Smooth muscle cell of the brain vasculature (primary cell): Measurements from ENCODE around the gene KMO.

Source experiments
- DNase-seq: peaks from one replicate; pipeline ENCODE4 v3.0.0-alpha.2; 2012; ENCODE audit warnings: low read depth, low spot score

KMO gene

DNA sequence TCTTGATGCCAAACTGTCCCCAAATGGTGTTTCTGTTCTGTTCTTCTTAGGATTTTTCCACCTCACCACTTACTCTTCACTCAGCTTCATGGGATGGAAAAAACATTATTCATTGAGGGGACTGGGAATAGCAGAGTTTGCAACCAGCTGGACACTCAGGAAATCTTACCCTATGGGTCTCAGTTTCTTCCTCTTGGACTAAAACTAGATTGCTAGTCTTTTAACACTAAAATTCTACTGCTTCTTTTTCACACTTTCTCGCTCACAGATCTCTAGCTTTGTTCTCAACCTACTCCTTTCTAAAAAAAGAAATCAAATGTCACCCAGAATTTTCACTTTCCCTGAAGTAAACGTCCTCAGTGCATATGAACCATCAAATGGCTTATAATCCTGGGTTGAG lies 4.8 kb downstream of the KMO start:
- no peak for DNase-seq

- no peak for DNase-seq
Measured at GRCh38 chr1:241542199-241542907, 10.2 kb downstream of the KMO start.

GRCh38 chr1:241548008-241548407 lies 15.8 kb downstream of the KMO start:
- DNase-seq, result no peak

GRCh38 chr1:241550318-241550717 lies 18.1 kb downstream of the KMO start:
- no peak for DNase-seq

DNA sequence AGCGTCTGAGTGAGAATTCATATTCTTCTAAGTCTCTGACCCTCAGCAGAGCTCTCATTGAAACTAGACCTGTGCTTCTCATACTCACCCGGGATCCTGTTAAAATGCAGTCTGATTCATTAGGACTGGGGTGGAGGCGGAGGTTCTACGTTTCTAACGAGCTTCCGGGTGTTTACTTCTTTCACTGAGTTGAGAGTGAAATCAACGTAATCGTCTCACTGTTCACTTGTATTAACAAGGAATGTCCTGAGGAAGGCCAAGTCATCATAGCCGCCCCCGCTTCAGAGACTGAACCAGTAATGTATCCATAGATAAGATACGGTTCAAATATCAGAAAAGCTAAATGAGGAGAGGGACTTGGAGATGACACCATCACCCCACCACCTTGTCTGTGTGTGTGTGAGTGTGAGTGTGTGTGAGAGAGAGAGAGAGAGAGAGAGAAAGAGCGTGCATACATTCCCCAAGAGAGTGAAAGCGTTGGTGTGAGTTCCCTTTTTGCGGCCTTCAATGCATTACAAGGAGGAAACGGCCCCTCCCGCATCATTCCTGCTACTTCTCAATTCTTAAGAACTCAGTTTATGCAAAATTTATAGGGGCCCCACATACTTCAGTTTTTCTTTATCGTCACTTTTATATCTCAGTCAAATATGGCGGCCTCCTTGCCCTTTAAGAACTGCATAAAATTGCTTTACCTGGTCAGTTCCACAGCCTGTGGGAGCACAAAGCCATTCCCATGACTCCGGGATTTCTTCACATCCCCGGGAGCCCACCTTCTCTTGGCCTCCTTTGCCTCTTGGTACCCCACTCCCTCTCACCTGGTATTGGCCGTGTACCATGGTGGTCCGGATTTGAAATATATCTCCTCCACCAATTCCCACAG lies 19.8 kb downstream of the KMO start:
- no peak for DNase-seq

- DNase-seq, result no peak
Measured at GRCh38 chr1:241553886-241554592, 21.9 kb downstream of the KMO start.

DNA sequence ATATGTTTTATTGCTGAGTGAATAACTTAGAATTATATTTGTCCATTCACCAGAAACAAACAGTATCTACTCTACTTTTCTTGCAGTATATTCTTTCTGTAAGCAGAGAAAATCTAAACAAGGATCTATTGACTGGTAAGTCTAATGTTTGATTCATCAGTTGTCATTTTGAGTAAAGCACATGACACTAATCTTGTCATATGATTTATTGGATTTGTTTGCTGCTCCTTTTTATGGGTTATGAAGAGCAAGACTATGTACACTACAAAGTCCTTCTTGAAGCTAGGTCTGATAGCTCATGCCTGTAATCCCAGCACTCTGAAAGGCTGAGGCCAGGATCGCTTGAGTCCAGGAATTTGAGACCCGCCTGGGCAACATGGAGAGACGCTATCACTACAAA lies 23.3 kb downstream of the KMO start:
- DNase-seq, result no peak

- DNase-seq, result no peak
Measured at GRCh38 chr1:241557031-241557430, 24.9 kb downstream of the KMO start.

- no peak for DNase-seq
Measured at GRCh38 chr1:241557551-241558193, 25.5 kb downstream of the KMO start.

GRCh38 chr1:241560146-241560848 lies 28.1 kb downstream of the KMO start:
- DNase-seq, result no peak

- no peak for DNase-seq
Measured at GRCh38 chr1:241560849-241561187, 28.6 kb downstream of the KMO start.

DNA sequence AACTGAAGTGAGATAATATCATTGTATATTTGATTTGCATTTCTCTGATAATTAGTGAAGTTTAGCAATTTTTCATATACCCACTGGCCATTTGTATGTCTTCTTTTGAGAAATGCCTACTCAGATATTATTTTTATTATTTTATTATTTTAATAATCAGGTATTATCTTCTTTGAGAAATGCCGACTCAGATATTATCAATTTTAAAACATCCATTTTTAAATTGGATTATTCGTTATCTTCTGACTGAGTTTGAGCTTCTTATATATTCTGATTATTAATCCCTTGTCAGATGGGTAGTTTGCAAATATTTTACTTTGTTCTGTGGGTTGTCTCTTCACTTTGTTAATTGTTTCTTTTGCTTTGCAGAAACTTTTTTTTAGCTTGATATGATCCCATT lies 37.7 kb downstream of the KMO start:
- no peak for DNase-seq

GRCh38 chr1:241574154-241574553 lies 42.0 kb downstream of the KMO start:
- DNase-seq, result no peak

GRCh38 chr1:241579434-241579833 lies 47.3 kb downstream of the KMO start:
- no peak for DNase-seq

DNA sequence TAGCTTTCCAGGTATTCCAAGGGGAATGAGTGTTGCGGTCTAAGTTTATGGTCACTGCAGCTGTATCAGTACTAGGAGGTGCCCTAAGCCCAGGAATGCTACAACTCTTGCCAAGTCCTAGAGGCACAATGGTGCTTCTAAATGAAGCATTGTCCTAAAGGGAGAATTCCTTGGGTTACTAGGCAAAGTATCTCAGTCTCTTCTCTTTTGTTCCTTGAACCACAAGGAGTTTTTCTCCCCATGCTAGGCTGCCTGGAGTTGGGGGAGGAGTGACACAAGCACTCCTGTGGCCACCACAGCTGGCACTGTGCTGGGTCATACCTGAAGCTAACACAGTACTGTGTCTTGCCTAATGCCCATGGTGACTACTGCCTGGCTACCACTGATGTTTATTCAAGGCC lies 50.7 kb downstream of the KMO start:
- no peak for DNase-seq

DNA sequence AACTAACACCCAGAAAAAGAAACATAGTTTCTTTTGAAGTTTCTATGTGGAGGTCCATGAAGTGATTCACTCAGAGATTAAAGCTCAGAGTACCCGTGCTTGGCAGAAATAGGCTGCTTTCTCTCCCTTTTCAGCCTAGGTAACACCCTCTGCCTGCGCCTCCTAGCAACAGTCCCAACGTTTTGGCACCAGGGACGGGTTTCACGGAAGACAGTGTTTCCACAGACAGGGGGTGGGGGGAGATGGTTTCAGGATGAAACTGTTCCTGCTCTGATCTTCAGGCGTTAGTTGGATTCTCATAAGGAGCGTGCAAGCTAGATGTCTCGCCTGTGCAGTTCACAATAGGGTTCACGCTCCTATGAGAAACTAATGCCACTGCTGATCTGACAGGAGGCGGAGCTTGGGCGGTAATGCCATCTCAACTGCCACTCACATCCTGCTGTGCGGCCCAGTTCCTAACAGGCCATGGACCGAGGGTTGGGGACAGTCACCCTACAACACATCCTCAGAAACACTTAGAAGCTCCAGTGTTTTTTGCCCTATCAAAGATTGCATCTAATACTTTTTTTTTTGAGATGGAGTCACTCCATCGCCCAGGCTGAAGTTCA lies 54.8 kb downstream of the KMO start:
- no peak for DNase-seq

DNA sequence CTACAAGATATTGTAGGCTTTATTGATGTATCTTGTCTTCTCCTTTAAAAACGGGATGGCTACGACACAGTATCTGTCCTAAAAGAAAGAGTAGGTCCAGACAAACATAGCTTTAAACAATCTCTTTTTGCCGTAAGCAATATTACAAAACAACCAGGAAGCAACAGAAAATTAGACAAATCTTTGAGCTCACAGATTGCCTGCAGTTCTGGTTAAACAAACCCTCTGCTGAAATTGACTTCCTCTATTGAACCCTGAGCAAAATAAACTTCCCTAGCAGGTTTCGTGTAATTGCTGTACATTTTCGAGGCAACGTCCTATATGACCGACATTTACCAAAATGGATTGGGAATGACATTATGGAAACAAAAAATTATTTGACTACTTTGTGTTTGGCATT lies 57.3 kb downstream of the KMO start:
- DNase-seq, result no peak

DNA sequence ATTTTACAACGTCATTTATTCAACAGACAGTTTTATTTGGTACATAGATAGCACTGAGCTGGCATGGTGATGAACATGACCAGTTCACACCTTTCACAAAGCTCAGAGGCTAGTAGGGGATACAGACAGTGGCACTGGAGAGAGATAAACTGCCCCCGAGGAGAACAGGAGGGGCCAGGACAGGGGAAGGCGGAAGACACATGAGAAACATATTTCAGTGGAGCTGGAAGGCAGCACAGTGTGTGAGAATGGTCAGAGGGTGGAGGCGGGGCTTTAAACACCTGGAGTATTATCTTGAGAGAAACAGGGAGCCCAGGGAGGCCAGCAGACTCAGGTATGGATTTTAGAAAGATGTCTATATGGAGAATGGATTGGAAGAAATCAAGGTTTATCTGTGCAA lies 58.5 kb downstream of the KMO start:
- DNase-seq, result no peak

GRCh38 chr1:241591317-241591716 lies 59.1 kb downstream of the KMO start:
- no peak for DNase-seq

DNA sequence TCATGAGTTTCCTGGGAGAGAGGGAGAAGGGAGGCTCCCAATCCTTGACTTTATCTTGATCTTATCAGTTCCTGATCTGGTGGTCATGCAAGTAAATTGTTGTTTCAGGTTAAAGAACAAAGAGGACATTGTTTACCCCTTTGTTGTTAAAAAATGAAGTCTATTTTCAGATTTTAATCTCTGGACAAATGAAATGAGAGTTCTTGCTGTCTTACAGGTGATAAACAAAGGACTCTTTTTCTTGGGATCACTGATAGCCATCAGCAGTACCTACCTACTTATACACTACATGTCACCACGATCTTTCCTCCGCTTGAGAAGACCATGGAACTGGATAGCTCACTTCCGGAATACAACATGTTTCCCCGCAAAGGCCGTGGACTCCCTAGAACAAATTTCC lies 59.6 kb downstream of the KMO start:
- DNase-seq, result no peak
